ENCODE results near the gene PSENEN. TPM values are rescaled to one million over a fixed set of nuclear protein-coding genes. Genes with fewer than 3 reads are reported as not detected.

Gene PSENEN, protein sequence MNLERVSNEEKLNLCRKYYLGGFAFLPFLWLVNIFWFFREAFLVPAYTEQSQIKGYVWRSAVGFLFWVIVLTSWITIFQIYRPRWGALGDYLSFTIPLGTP
- 47.7 and 112 TPM in 2 replicates for total RNA-seq (2014; rRNA removed; shearing (Covaris generic); ENCODE audit: low replicate concordance)

- Histone ChIP-seq H3K27ac (ENCODE audit: low read length) (peak within 1 kb of the TSS; percentile 85), H3K9me2 (replicated peaks; ENCODE audit: insufficient read depth, low read length) (no peaks in the 10 kb centered on the region), H3K9me3 (ENCODE audit: low read length) (no peaks in the 10 kb centered on the region), H3K4me1 (ENCODE audit: low read length) (peaks cover 64% of the 10 kb centered on the region), H2AFZ (ENCODE audit: low read length) (peak within 1 kb of the TSS; percentile 58; the same call in 1 of the 2 replicates), H4K20me1 (ENCODE audit: insufficient read depth, low read depth, low read length) (no peaks in the 10 kb centered on the region), H3K79me2 (ENCODE audit: low read length) (peaks cover 38% of the 10 kb centered on the region), H3K36me3 (ENCODE audit: insufficient read depth, low read length) (no peaks in the 10 kb centered on the region), H3K4me2 (ENCODE audit: low read depth, low read length, poor library complexity, severe bottlenecking) (peak within 1 kb of the TSS; percentile 98), H3K9ac (ENCODE audit: low read length) (peak within 1 kb of the TSS; percentile 86), H3K27me3 (ENCODE audit: low read length) (no peaks in the 10 kb centered on the region), H3K4me3 (ENCODE audit: low read length) (peak within 1 kb of the TSS; percentile 84)
- DNase-seq, result peak; percentile 99
These were observed at the start of gene PSENEN, which contains the start of gene U2AF1L4 for GRCh38 chr19:35745328-35746086. Gene PSENEN, plus strand, starts transcription at chr19:35745651. Its CDS starts 280 bp downstream, at chr19:35745931. Gene U2AF1L4, minus strand, starts transcription at chr19:35745418. Its CDS starts 27 bp downstream, at chr19:35745391.

DNA sequence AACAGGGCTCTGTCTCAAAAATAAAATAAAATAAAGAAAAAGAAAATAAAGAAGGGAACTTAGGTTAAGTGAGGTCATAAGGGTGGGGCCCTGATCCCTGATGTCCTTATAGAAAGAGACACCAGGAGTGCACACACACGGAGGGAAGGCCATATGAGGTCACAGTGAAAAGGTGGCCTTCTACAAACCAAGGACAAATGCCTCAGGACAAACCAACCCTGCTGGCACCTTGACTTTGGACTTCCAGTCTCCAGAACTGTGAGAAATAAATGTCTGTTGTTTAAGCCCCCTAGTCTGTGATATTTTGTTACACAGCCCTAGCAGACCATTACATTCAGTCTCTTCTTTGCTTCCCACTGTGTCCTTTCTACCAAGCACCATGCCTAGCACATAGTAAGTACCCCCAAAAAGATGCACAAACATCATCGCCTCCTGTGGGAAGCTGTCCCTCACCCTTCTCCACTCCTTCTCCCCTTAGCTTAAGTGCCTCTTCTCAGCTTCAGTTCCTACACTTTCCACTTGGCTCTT is 49.5 kb upstream of the PSENEN start:
- H3K9ac ChIP-seq (ENCODE audit: low read length), result no peak overlapping the region
- H3K4me1 ChIP-seq (ENCODE audit: low read length), result no peaks in the 10 kb centered on the region
- H3K79me2 ChIP-seq (ENCODE audit: low read length), result no peaks in the 10 kb centered on the region
- no peaks in the 10 kb centered on the region for H3K27me3 ChIP-seq (ENCODE audit: low read length)
- no peaks in the 10 kb centered on the region for H3K9me2 ChIP-seq (replicated peaks; ENCODE audit: insufficient read depth, low read length)
- no peak overlapping the region for H3K27ac ChIP-seq (ENCODE audit: low read length)
- H3K4me2 ChIP-seq (ENCODE audit: low read depth, low read length, poor library complexity, severe bottlenecking), result no peak overlapping the region
- no peaks in the 10 kb centered on the region for H3K9me3 ChIP-seq (ENCODE audit: low read length)
- H2AFZ ChIP-seq (ENCODE audit: low read length), result no peak overlapping the region
- DNase-seq, result no peak
- no peak overlapping the region for H3K4me3 ChIP-seq (ENCODE audit: low read length)
- no peaks in the 10 kb centered on the region for H4K20me1 ChIP-seq (ENCODE audit: insufficient read depth, low read depth, low read length)
- no peaks in the 10 kb centered on the region for H3K36me3 ChIP-seq (ENCODE audit: insufficient read depth, low read length)

DNA sequence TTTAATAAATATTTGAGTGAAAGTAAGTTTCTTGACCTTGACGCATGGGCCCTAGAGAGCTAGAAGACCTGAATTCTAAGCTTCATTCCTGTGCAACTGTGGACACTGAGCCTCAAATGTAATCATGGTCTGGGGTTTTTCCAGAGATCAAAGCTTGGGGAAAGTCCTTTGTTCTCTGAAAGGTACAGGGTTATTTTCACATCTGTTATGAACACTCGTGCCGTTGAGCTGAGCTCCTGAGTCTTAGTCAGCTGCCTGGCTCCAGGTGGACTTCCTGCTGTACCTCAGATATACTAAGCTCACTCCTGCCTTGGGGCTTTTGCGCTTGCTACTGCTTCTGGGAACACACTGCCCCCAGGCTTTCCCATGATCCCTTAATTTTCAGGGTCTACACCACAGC is 48.6 kb upstream of the PSENEN start:
- Histone ChIP-seq H3K4me1 (ENCODE audit: low read length) (peaks cover under 1% of the 10 kb centered on the region), H3K79me2 (ENCODE audit: low read length) (no peaks in the 10 kb centered on the region), H3K9ac (ENCODE audit: low read length) (no peak overlapping the region), H3K9me3 (ENCODE audit: low read length) (no peaks in the 10 kb centered on the region), H3K9me2 (replicated peaks; ENCODE audit: insufficient read depth, low read length) (no peaks in the 10 kb centered on the region), H3K27me3 (ENCODE audit: low read length) (no peaks in the 10 kb centered on the region), H3K27ac (ENCODE audit: low read length) (no peak overlapping the region), H3K4me3 (ENCODE audit: low read length) (no peak overlapping the region), H3K36me3 (ENCODE audit: insufficient read depth, low read length) (no peaks in the 10 kb centered on the region), H2AFZ (ENCODE audit: low read length) (no peak overlapping the region), H4K20me1 (ENCODE audit: insufficient read depth, low read depth, low read length) (no peaks in the 10 kb centered on the region), H3K4me2 (ENCODE audit: low read depth, low read length, poor library complexity, severe bottlenecking) (no peak overlapping the region)
- DNase-seq, result peak; percentile 27

GRCh38 chr19:35702223-35703012 is 43.0 kb upstream of the PSENEN start:
- Histone ChIP-seq H3K4me2 (ENCODE audit: low read depth, low read length, poor library complexity, severe bottlenecking) (peak overlapping the region; percentile 87), H3K79me2 (ENCODE audit: low read length) (no peaks in the 10 kb centered on the region), H3K9me2 (replicated peaks; ENCODE audit: insufficient read depth, low read length) (no peaks in the 10 kb centered on the region), H2AFZ (ENCODE audit: low read length) (peak overlapping the region; percentile 98), H4K20me1 (ENCODE audit: insufficient read depth, low read depth, low read length) (no peaks in the 10 kb centered on the region), H3K36me3 (ENCODE audit: insufficient read depth, low read length) (no peaks in the 10 kb centered on the region), H3K9me3 (ENCODE audit: low read length) (no peaks in the 10 kb centered on the region), H3K9ac (ENCODE audit: low read length) (peak overlapping the region; percentile 62), H3K27me3 (ENCODE audit: low read length) (no peaks in the 10 kb centered on the region), H3K27ac (ENCODE audit: low read length) (no peak overlapping the region), H3K4me1 (ENCODE audit: low read length) (peaks cover 9% of the 10 kb centered on the region), H3K4me3 (ENCODE audit: low read length) (peak overlapping the region; percentile 69)
- peak; percentile 98 for DNase-seq

- Histone ChIP-seq H3K9me3 (ENCODE audit: low read length) (no peaks in the 10 kb centered on the region), H3K36me3 (ENCODE audit: insufficient read depth, low read length) (no peaks in the 10 kb centered on the region), H3K4me1 (ENCODE audit: low read length) (peaks cover 9% of the 10 kb centered on the region), H3K9me2 (replicated peaks; ENCODE audit: insufficient read depth, low read length) (no peaks in the 10 kb centered on the region), H3K27me3 (ENCODE audit: low read length) (no peaks in the 10 kb centered on the region), H3K79me2 (ENCODE audit: low read length) (no peaks in the 10 kb centered on the region), H2AFZ (ENCODE audit: low read length) (no peak overlapping the region), H3K4me3 (ENCODE audit: low read length) (no peak overlapping the region), H3K9ac (ENCODE audit: low read length) (no peak overlapping the region), H3K27ac (ENCODE audit: low read length) (no peak overlapping the region), H4K20me1 (ENCODE audit: insufficient read depth, low read depth, low read length) (no peaks in the 10 kb centered on the region), H3K4me2 (ENCODE audit: low read depth, low read length, poor library complexity, severe bottlenecking) (no peak overlapping the region)
- peak; percentile 26 for DNase-seq
These were observed 42.1 kb upstream of the PSENEN start for GRCh38 chr19:35703343-35703742.

- no peaks in the 10 kb centered on the region for H3K27me3 ChIP-seq (ENCODE audit: low read length)
- no peaks in the 10 kb centered on the region for H3K36me3 ChIP-seq (ENCODE audit: insufficient read depth, low read length)
- H3K9me2 ChIP-seq (replicated peaks; ENCODE audit: insufficient read depth, low read length), result no peaks in the 10 kb centered on the region
- H3K4me3 ChIP-seq (ENCODE audit: low read length), result no peak within 1 kb of the TSS
- H2AFZ ChIP-seq (ENCODE audit: low read length), result no peak within 1 kb of the TSS
- H3K4me2 ChIP-seq (ENCODE audit: low read depth, low read length, poor library complexity, severe bottlenecking), result no peak within 1 kb of the TSS
- peaks cover 9% of the 10 kb centered on the region for H3K4me1 ChIP-seq (ENCODE audit: low read length)
- no peaks in the 10 kb centered on the region for H3K9me3 ChIP-seq (ENCODE audit: low read length)
- H3K79me2 ChIP-seq (ENCODE audit: low read length), result no peaks in the 10 kb centered on the region
- H3K9ac ChIP-seq (ENCODE audit: low read length), result no peak within 1 kb of the TSS
- no peaks in the 10 kb centered on the region for H4K20me1 ChIP-seq (ENCODE audit: insufficient read depth, low read depth, low read length)
- no peak within 1 kb of the TSS for H3K27ac ChIP-seq (ENCODE audit: low read length)
- DNase-seq, result peak; percentile 78
These were observed 41.2 kb upstream of the PSENEN start, which contains the start of gene ZBTB32 for GRCh38 chr19:35704218-35704617. Gene ZBTB32, plus strand, starts transcription at chr19:35704558. Its CDS starts 10,069 bp downstream, at chr19:35714627.

- H3K9me2 ChIP-seq (replicated peaks; ENCODE audit: insufficient read depth, low read length), result no peaks in the 10 kb centered on the region
- H3K9me3 ChIP-seq (ENCODE audit: low read length), result no peaks in the 10 kb centered on the region
- H4K20me1 ChIP-seq (ENCODE audit: insufficient read depth, low read depth, low read length), result 0 out of 2 replicates have a peak, but pooled peaks cover 5% of the 10 kb centered on the region
- no peak overlapping the region for H3K4me3 ChIP-seq (ENCODE audit: low read length)
- no peak for DNase-seq
- no peaks in the 10 kb centered on the region for H3K27me3 ChIP-seq (ENCODE audit: low read length)
- no peak overlapping the region for H3K9ac ChIP-seq (ENCODE audit: low read length)
- H3K27ac ChIP-seq (ENCODE audit: low read length), result no peak overlapping the region
- no peak overlapping the region for H2AFZ ChIP-seq (ENCODE audit: low read length)
- H3K4me1 ChIP-seq (ENCODE audit: low read length), result peaks cover 8% of the 10 kb centered on the region
- no peaks in the 10 kb centered on the region for H3K79me2 ChIP-seq (ENCODE audit: low read length)
- no peak overlapping the region for H3K4me2 ChIP-seq (ENCODE audit: low read depth, low read length, poor library complexity, severe bottlenecking)
- no peaks in the 10 kb centered on the region for H3K36me3 ChIP-seq (ENCODE audit: insufficient read depth, low read length)
These were observed 37.1 kb upstream of the PSENEN start for GRCh38 chr19:35708391-35708790.

Data from Karpas-422 (cell line).